ENCODE data around the gene PHLDA1.

PHLDA1 gene

GRCh38 chr12:76031414-76032042 is at the start of gene PHLDA1:
Gene PHLDA1, minus strand, starts transcription at chr12:76031776.
- DNase-seq = peak; percentile 90

- no peak for DNase-seq
Measured at GRCh38 chr12:76080729-76081415, 49.3 kb upstream of the PHLDA1 start.

DNA sequence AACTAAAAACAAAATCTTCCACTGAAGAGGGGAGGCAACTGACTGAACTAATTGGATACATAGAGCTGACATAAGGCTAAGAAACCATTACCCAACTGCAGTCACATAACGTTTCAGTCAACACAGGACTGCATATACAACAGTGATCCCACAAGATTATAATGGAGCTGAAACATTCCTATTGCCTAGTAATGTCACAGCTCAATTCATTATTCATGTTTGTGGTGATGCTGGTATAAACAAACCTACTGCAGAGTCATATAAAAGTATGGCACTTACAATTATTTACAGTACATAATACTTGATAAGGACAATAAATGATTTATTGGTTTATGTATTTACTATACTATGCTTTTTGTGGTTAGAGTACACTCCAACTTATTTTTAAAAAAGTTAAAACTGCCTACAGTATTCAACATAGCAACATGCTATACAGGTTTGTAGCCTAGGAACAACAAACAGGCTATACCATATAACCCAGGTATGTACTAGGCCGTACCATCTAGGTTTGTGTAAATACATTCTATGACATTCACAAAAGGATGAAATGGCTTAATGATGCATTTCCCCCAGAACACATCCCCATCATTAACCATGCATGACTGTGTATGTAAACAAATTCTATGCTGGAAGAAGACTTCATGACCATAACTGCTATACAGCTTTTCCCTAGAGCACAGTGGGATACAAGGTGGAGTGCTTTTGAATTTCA is 48.6 kb upstream of the PHLDA1 start:
- DNase-seq = no peak

- no peak for DNase-seq
Measured at GRCh38 chr12:76078748-76079147, 47.2 kb upstream of the PHLDA1 start.

- no peak for DNase-seq
Measured at GRCh38 chr12:76075448-76075847, 43.9 kb upstream of the PHLDA1 start.

DNA sequence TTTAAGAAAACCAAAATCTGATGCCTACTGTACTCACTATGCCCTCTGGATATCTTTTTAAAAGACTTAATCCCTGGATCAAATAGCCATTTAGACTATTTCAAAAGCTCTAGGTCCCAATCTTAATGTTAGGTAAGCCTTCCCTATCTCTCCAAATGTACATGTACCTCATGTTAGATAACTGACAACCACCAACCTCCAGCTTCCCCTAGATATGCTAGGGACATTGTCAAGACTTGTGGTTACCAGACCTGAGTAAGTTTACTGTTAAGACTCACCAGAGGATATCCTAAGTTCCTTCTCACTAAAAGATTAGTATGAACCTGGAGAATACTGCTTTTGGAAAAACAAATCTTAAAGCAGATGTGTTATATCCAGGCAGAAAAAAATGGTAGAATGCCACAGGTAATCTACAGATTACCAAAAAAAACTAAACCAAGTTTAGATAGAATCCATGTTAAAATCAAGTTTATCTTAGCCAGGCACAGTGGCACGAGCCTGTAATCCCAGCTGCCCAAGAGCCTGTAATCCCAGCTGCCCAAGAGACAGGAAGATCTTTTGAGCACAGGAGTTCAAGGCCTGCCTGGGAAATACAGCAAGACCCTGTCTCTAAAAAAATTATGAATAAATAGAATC is 43.2 kb upstream of the PHLDA1 start:
- DNase-seq = no peak

GRCh38 chr12:76073561-76073960 is 42.0 kb upstream of the PHLDA1 start:
- no peak for DNase-seq

GRCh38 chr12:76072568-76072967 is 41.0 kb upstream of the PHLDA1 start:
- no peak for DNase-seq

DNA sequence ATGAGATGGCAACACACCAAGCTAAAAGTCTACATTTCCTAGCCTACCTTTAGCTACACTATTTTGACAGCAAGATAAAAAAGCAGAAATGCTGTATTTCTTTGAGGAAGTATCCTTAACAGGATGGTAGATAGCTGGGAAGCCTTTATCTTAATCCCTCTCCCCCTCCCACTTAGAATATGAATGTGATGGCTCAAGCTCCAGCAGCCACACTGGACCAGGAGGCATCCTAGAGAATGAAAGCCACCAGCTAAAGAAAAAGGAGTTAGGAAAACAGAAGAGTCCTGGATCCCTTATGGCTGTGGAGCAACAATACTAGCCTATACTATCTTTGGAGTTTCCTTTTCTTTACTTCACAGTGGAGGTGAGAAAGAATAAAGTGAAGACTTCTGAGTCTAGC is 37.8 kb upstream of the PHLDA1 start:
- DNase-seq = no peak

GRCh38 chr12:76065917-76066316 is 34.3 kb upstream of the PHLDA1 start:
- DNase-seq = no peak

DNA sequence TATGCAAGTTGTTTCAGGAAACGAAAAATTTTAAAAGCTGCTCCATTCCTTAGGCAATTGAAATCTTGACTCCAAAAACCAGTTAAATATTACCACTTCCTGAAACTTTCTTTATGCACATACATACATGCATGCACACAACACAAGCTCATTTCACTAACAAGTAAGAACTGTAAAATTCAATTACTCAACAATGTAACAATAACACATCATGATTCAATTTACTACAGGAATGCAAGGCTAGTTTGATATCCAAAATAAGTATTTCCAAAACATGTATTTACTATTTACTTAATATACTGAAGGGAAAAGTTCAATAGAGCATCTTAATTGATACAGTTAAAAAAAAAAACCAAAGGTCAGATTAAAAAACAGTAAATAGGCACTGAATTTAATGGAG is 33.3 kb upstream of the PHLDA1 start:
- no peak for DNase-seq

DNA sequence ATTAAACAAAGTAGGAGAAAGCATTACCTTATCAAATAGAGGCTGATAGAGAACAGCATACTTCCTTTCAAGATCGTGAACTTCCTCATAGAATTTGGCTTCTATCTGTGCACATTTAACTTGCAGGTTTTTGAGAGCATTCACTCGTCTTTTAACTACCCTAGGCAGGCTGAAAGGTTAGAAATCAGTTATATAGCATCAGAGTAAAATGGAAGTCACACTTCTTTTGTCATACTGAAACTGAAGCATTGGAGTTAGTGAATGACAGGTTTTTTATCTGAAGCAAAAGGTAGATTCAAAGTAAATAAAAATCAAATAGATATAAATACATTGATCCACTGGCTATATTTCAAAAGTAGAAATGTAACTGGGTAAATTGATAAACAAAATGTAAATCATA is 28.5 kb upstream of the PHLDA1 start:
- DNase-seq = no peak

DNA sequence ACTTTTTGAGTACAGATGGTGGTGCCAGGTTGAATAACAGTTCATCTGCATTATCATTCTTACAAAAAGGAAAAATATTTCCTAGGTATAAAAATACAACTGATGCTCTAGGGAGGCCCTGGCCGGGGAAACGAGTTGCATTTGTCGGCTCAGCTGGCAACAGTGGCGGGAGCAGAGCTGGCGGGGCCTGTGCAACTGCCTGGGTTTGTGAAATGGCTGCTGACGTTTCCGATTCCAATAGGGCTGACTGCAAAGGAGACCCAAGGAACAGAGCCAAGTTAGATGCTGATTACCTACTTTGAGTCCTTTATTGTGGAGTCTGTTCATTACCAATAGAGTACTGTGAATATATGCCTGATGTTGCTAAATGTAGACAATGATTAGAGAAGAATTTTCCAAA is 25.8 kb upstream of the PHLDA1 start:
- DNase-seq = no peak

DNA sequence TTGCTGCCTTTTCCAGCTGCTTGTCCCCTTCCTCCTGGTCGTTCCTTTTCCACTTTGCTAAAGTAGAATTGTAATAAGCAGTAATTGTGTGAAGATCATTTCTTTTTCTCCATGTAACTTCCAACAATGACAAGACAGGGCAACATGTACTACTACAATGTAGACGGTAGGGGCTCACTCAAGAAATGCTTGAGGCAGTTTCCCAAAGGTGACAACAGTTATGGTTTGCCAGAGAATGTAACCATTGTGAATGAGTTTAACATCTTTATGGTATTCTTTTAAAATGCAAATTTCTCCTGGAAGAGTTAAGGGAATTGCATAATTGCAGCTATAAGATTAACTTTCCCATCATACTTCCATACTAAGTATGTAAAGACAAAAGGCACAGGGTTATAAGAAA is 23.8 kb upstream of the PHLDA1 start:
- no peak for DNase-seq

- no peak for DNase-seq
Measured at GRCh38 chr12:76049575-76050251, 18.1 kb upstream of the PHLDA1 start.

DNA sequence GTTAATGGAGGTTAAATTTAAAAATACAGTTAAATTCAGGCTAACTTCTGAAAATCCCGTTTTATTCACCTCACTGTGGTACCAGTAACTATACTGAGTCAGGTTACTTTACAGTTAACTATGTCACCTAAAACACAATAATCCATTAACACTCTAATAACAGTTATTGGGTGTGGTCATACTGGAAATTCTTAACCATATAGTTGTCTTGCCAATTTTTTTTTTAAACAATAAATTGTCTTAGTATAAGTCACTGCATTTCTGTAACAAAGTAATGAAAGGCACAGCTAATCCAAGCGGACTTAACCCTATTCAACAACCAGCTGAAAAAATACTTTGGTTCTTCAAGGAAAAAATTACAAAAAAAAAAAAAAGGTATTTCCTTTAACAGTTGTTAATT is 16.2 kb upstream of the PHLDA1 start:
- DNase-seq = no peak

- no peak for DNase-seq
Measured at GRCh38 chr12:76047060-76047459, 15.5 kb upstream of the PHLDA1 start.

DNA sequence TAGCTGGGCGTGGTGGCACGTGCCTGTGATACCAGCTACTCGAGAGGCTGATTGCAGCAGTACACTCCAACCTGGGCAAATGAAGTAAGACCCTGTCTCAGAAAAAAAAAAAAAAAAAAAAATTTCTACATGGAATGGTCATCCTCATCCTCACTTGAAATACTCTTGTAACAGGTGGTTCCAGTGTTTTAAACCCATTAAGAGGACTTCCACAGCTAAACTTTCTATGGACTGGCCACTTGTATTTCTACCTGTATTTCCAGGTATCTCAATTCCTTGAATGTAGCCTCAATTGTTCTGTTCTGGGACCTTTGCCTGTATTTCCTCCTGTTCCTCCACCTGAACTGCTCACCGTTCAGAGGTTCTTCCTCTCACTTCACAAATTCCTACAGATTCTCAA is 11.8 kb upstream of the PHLDA1 start:
- DNase-seq = no peak

- DNase-seq = no peak
Measured at GRCh38 chr12:76042147-76042546, 10.6 kb upstream of the PHLDA1 start.

- no peak for DNase-seq
Measured at GRCh38 chr12:76041406-76041805, 9.8 kb upstream of the PHLDA1 start.

DNA sequence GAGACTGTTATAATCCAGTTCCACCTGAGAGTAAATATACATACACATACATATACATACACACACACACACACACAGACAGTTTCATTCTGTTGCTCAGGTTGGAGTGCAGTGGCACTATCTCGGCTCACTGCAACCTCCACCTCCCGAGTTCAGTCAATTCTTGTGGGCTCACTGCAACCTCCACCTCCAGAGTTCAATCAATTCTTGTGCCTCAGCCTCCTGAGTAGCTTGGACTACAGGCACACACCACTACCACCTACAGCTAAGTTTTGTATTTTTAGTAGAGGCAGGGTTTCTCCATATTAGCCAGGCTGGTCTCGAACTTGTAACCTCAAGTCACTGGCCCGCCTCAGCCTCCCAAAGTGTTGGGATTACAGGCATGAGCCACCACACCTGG is 8.9 kb upstream of the PHLDA1 start:
- no peak for DNase-seq

DNA sequence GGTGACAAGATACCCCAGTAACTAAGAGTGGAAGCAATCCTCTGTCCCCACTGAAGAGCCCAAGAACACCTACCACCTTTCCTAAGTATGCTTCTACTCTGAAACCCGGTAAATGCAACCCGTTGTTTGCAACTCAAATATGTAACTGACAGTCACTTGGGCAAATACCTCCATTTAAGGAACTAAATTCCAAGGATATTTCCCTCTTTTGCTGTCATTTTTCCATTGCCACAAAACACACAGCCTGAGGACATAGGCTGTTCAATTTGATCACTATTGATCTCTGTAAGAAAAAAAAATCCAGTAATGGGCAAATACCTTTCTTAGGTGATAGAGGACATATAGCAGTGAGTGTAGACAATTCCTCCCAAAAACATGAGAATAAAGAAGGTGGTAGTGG is 6.6 kb upstream of the PHLDA1 start:
- DNase-seq = no peak

All from activated T-cell treated with anti-CD3 and anti-CD28 coated beads for 4 hours (primary cell).